ENCODE measurements around the gene LIN52. TPM values are rescaled to one million over a fixed set of nuclear protein-coding genes. Genes with fewer than 3 reads are reported as not detected.

LIN52 gene
- total and polyA plus RNA-seq, 2 of the 8 experiments (the other 6 are each of a cell fraction or from before 2014, with no cell fraction given) = 6.8 to 11.6 TPM

DNA sequence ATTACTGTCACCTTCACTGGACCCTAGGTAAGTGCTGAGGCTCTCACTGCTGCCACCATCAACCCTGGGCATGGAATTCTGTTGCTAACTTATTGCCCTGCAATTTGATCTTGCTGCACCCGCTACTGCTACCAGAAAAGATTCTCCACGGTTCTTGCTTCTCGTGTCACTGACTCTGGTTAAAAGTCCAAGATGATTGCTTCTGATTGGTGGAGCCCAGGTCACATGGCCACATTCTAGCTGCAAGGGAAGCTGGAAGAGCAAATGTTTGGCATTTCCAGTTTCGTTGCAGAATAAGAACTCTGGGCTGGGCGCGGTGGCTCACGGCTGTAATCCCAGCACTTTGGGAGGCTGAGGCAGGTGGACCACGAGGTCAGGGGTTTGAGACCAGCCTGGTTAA is 147.0 kb downstream of the LIN52 start:
- DNase-seq (ENCODE audit: low read depth in 1 of 2, low spot score in 2 of 2) = no peak
- Histone ChIP-seq H3K18ac (ENCODE audit: extremely low read depth, low read length) (no peak overlapping the region), H3K27ac (ENCODE audit: low read depth, low read length) (no peak overlapping the region), H3K27me3 (replicated peaks in 1 of 4; ENCODE audit: control insufficient read depth in 3 of 4, extremely low read depth in 1 of 4, insufficient read depth in 3 of 4, low read length in 3 of 4) (peaks cover 0 to 2% (median 0%) of the 10 kb centered on the region in 4 experiments; a peak in 2 of 7 replicates), H4K20me1 (replicated peaks in 1 of 2; ENCODE audit: control insufficient read depth in 1 of 2, insufficient read depth in 2 of 2, low read length in 2 of 2) (no peaks in the 10 kb centered on the region), H3K4me1 (replicated peaks in 1 of 4; ENCODE audit: control insufficient read depth in 3 of 4, insufficient read depth in 4 of 4, low read length in 3 of 4) (no peaks in the 10 kb centered on the region), H4K91ac (replicated peaks; ENCODE audit: insufficient read length, low read length) (no peak overlapping the region), H2BK5ac (ENCODE audit: low read depth, low read length) (no peak overlapping the region), H2BK20ac (ENCODE audit: low read length) (no peak overlapping the region), H3K4me3 (ENCODE audit: extremely low read depth in 1 of 4, insufficient read depth in 2 of 4, low read depth in 3 of 4, low read length in 4 of 4) (no peak overlapping the region), H2AFZ (ENCODE audit: low read length) (no peak overlapping the region), H2BK15ac (ENCODE audit: low read length) (no peak overlapping the region), H2BK12ac (ENCODE audit: low read depth, low read length) (no peak overlapping the region), H3K14ac (ENCODE audit: insufficient read length) (no peak overlapping the region), H3K23ac (ENCODE audit: insufficient read length) (no peak overlapping the region), H3K36me3 (ENCODE audit: control insufficient read depth in 2 of 4, insufficient read depth in 4 of 4, low read length in 3 of 4) (no peaks in the 10 kb centered on the region), H2BK120ac (replicated peaks; ENCODE audit: low read depth, low read length) (no peak overlapping the region), H3K9ac (replicated peaks in 1 of 4; ENCODE audit: extremely low read depth in 1 of 4, low read depth in 3 of 4, low read length in 3 of 4) (no peak overlapping the region), H4K8ac (ENCODE audit: extremely low read depth, insufficient read depth, low read length) (no peak overlapping the region), H3K4me2 (ENCODE audit: insufficient read depth in 1 of 2, low read depth in 2 of 2, low read length in 2 of 2) (no peak overlapping the region), H3K56ac (replicated peaks; ENCODE audit: insufficient read length, low read depth, low read length) (no peak overlapping the region), H2AK5ac (ENCODE audit: low read depth, low read length) (no peak overlapping the region), H3K23me2 (ENCODE audit: low read depth, low read length) (no peaks in the 10 kb centered on the region), H4K5ac (ENCODE audit: insufficient read length, low read depth, low read length) (no peak overlapping the region), H3K4ac (replicated peaks; ENCODE audit: insufficient read length, low read depth, low read length) (no peak overlapping the region), H3K9me3 (ENCODE audit: insufficient read depth in 2 of 2, low read depth in 1 of 2, low read length in 1 of 2) (peaks cover 4 to 6% of the 10 kb centered on the region in 2 experiments; a peak in 2 of 4 replicates), H3K79me2 (ENCODE audit: control insufficient read depth in 1 of 2, insufficient read depth in 2 of 2, low read length in 2 of 2) (no peaks in the 10 kb centered on the region), H3K79me1 (ENCODE audit: low read depth, low read length) (no peaks in the 10 kb centered on the region)
- WGBS, 2 experiments (ENCODE audit: extremely low coverage in 1 of 2, insufficient coverage in 1 of 2, insufficient read length in 1 of 2, insufficient replicate concordance in 2 of 2, low coverage in 1 of 2, low lambda C conversion rate in 2 of 2, missing lambda C conversion rate in 1 of 2) = 85% methylated on average over 8 of the region's 8 CpGs; no CpG with 5 or more reads in 1 of the 2 experiments
- CTCF ChIA-PET (ENCODE audit: partially characterized antibody) = interaction anchor here (4.2 to 16.5 kb wide), 3 partner anchors 8 to 15 kb away, joined by 29 to 127 read pairs (median 33); partner anchors contain the start of gene VSX2
- TF ChIP-seq RFX5 (IDR thresholded peaks at IDR 0.05; ENCODE audit: borderline replicate concordance, low read depth, low read length) = no peak
- TF ChIP-seq, protein P1, sequence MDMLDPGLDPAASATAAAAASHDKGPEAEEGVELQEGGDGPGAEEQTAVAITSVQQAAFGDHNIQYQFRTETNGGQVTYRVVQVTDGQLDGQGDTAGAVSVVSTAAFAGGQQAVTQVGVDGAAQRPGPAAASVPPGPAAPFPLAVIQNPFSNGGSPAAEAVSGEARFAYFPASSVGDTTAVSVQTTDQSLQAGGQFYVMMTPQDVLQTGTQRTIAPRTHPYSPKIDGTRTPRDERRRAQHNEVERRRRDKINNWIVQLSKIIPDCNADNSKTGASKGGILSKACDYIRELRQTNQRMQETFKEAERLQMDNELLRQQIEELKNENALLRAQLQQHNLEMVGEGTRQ (IDR thresholded peaks at IDR 0.05; ENCODE audit: low read length) = 0 out of 2 replicates have a peak, but pooled peaks have one; percentile 34
- POLR2A ChIA-PET (ENCODE audit: partially characterized antibody) = no interaction called here
- no peak for FAIRE-seq

All from H1 (cell line).